NK-92 treated with Interleukin-12 subunit alpha and Interleukin-12 subunit beta, amount 100 ng/mL, for 24 hours (cell line): ENCODE results near the gene MYCBPAP.

Experiments used
- DNase-seq: peaks from one replicate; lab custom pipeline; 2025; lab: John Stamatoyannopoulos, UW

Gene MYCBPAP

GRCh38 chr17:50491505-50491904 is 16.7 kb upstream of the MYCBPAP start:
- no peak for DNase-seq

- no peak for DNase-seq
Measured at GRCh38 chr17:50492214-50492613, 16.0 kb upstream of the MYCBPAP start.

GRCh38 chr17:50493744-50494143 is 14.5 kb upstream of the MYCBPAP start:
- no peak for DNase-seq

- no peak for DNase-seq
Measured at GRCh38 chr17:50495217-50495823, 12.9 kb upstream of the MYCBPAP start.

GRCh38 chr17:50495918-50496317 is 12.3 kb upstream of the MYCBPAP start:
- DNase-seq = no peak

GRCh38 chr17:50498021-50498874 is 10.0 kb upstream of the MYCBPAP start:
- DNase-seq = no peak

- DNase-seq = no peak
Measured at GRCh38 chr17:50499270-50499669, 9.0 kb upstream of the MYCBPAP start.

GRCh38 chr17:50499721-50500120 is 8.5 kb upstream of the MYCBPAP start:
- DNase-seq = no peak

- no peak for DNase-seq
Measured at GRCh38 chr17:50501054-50501453, 7.2 kb upstream of the MYCBPAP start.

GRCh38 chr17:50502301-50502990 is 5.8 kb upstream of the MYCBPAP start:
- DNase-seq = no peak

GRCh38 chr17:50505591-50506130 is 2.6 kb upstream of the MYCBPAP start:
- no peak for DNase-seq

GRCh38 chr17:50506298-50506697 is 1.9 kb upstream of the MYCBPAP start:
- DNase-seq = no peak

- no peak for DNase-seq
Measured at GRCh38 chr17:50508573-50509460, 578 bp downstream of the MYCBPAP start.

- DNase-seq = peak; percentile 47
Measured at GRCh38 chr17:50511058-50511457, 2.8 kb downstream of the MYCBPAP start.

GRCh38 chr17:50513495-50513894 is 5.3 kb downstream of the MYCBPAP start:
- no peak for DNase-seq

- DNase-seq = no peak
Measured at GRCh38 chr17:50514388-50514787, 6.1 kb downstream of the MYCBPAP start.

- no peak for DNase-seq
Measured at GRCh38 chr17:50514936-50515702, 6.9 kb downstream of the MYCBPAP start.

GRCh38 chr17:50517011-50517410 is 8.8 kb downstream of the MYCBPAP start:
- DNase-seq = no peak

GRCh38 chr17:50517504-50518383 is 9.5 kb downstream of the MYCBPAP start:
- no peak for DNase-seq
